Astrocyte (in vitro differentiated cells and primary cell): Measurements from ENCODE around the gene KCNJ11.
A peak's percentile ranks its signal among the peaks of the same experiment; 100 is the strongest.

ENCODE experiments used
- EZH2 ChIP-seq: IDR thresholded peaks from 2 replicates; pipeline ENCODE4 v1.6.1; 2012; ENCODE audit warnings: mild to moderate bottlenecking, low read length, inconsistent platforms; ENCODE audit not compliant: insufficient read depth
- TF ChIP-seq, protein P1 (sequence below): IDR thresholded peaks from 2 replicates; pipeline ENCODE4 v1.5.1; 2011; ENCODE audit warnings: low read depth, mild to moderate bottlenecking, inconsistent platforms, low read length, moderate library complexity; ENCODE audit not compliant: insufficient read depth

DNA sequence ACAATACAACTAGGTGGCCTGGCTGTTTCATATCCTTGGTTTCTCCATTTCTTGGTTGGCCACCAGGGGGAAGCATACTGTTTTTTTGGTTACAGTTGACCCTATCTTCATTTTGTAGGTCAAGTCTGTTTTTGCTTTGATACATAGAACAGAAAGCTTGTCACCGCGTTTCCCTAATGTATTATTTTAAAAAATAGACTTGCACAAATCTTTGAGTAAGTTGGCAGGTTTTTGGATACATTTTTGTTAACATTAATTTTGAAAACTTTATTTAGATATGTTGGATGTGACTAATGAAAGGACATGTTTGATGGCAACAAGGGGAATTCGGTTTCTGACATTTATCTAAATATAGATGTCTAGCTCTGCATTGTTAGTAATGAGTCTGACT, 33.9 kb downstream of the KCNJ11 start:
- TF ChIP-seq, protein P1, sequence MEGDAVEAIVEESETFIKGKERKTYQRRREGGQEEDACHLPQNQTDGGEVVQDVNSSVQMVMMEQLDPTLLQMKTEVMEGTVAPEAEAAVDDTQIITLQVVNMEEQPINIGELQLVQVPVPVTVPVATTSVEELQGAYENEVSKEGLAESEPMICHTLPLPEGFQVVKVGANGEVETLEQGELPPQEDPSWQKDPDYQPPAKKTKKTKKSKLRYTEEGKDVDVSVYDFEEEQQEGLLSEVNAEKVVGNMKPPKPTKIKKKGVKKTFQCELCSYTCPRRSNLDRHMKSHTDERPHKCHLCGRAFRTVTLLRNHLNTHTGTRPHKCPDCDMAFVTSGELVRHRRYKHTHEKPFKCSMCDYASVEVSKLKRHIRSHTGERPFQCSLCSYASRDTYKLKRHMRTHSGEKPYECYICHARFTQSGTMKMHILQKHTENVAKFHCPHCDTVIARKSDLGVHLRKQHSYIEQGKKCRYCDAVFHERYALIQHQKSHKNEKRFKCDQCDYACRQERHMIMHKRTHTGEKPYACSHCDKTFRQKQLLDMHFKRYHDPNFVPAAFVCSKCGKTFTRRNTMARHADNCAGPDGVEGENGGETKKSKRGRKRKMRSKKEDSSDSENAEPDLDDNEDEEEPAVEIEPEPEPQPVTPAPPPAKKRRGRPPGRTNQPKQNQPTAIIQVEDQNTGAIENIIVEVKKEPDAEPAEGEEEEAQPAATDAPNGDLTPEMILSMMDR: peak; percentile 59
- no peak for TF ChIP-seq EZH2
